Glomerular visceral epithelial cell (primary cell): ENCODE results near the gene CCDC194.

Source experiments
- DNase-seq: peaks from one replicate; pipeline ENCODE4 v3.0.0-alpha.2; 2016; ENCODE audit errors: extremely low spot score

Gene CCDC194

DNA sequence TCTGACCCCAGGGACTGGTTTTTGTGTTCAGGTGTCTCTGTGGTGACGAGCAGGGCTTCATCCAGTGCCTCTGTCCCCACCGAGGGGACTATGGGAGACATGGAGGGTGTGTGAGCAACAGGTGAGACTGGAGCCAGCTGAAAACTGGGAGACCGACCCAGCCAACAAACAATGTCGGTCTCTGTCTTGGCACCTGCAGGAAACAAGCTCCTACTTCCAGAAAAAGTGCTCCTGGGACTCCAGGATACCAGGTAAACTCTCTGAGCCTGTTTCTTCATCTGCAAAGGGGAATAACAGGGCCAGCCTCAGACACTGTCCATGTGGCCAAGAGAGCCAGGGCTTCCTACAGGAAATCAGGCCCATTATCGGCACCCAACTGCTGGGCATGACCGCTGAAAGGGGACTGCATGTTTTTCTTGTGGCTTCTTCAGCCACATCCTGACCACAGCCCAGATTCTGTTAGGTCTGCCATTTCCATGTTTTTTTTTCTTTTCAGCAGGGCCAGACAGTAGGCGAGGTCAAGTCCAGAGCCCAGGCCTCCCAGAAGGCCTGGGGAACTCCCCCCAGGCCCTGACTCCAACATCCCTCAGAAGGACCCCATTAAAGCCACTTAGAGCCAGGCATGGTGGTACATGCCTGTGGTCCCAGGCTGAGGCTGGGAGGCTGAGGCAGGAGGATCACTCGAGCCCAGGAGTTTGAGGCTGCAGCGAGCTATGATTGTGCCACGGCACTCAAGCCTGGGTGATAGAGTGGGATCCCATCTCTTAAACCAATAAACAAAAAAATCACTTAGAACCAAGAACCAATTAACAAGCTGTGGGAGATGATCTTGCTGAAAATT lies 12.3 kb upstream of the CCDC194 start:
- peak; percentile 91 for DNase-seq

DNA sequence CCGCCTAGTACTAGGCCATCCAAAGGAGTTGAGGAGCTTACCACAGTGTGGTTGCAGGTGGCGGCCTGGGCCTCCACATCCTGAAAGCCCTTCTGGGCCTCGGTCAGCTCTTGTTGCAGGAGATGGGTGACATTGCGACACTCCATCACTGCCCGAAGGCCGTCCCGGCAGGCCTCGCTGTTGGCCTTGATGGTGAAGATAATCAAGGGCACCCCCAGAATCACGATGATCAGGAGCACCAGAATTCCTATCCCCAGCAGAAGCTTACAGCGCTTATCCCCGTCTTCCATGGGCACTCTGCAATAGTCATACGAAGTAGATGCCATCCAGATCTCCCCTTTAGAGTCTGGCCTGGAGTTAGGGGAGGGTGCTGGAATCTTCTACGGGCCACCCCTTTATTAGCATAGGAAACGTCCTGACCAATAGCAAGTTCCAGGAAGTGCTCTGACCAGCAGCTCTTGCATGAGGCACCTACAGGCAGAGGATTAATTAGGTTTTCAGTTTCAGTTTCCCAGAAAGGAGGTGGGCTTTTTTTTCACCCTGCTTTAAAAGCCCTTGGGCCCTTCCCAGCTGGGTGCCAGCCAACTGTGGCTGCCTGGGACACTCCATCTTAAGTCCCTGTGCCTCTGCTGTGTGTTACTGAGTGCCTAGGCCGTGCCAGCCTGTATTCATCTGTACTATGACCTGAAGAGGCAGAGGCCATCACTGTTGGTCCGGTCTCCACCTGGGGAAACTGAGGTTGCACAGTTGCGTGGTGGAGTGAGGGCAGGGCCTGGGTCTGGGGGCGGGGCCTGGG lies 11.5 kb upstream of the CCDC194 start, which contains the start of gene BST2:
Gene BST2 (minus strand): TSS at position 381 of the 796 bp plus-strand sequence. CDS start 55 bp downstream, at position 326.
- peak; percentile 70 for DNase-seq

GRCh38 chr19:17404621-17405249 lies 10.7 kb upstream of the CCDC194 start:
- no peak for DNase-seq

- DNase-seq: no peak
These were observed 10.0 kb upstream of the CCDC194 start for GRCh38 chr19:17404015-17404414.

DNA sequence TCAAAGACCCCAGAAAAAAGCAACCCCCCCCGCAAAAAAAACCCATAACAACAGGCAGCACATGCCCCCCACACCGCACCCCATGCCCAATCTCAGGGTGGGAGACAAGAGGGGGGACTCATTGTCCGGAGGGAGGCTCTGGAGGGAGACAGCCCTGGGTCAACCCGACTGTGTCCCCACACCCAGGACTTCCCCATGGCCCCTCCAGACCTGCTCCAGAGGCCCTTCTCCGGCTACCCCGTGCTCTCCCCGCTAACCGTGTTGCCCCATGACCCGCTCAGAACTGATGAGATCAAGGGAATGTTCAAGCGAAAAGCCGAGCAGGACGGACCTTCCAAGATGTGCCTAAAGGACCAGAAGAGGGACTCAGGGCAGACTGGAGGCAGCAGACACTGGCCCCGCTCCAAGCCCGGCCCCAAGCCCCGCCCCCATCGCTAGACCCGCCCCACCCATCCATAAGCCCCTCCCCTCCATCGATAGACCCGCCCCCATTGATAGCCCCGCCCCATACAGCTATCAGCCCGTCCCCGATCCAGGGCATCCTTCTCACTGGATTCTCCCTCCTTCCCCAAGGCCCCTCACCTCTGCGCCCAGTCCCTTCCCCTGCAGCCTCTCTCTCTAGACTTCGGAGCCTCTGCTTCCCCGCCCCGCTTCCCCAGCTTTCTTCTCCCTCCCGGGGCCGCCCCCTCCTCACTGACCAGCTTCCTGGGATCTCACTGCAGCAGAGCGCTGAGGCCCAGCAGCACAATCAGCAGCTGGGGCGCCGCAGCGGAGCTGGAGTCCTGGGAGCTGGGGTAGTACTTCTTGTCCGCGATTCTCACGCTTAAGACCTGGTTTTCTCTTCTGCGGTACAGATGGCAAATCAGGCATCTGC lies 9.2 kb upstream of the CCDC194 start:
- no peak for DNase-seq

GRCh38 chr19:17401628-17402027 lies 7.6 kb upstream of the CCDC194 start:
- DNase-seq: no peak

DNA sequence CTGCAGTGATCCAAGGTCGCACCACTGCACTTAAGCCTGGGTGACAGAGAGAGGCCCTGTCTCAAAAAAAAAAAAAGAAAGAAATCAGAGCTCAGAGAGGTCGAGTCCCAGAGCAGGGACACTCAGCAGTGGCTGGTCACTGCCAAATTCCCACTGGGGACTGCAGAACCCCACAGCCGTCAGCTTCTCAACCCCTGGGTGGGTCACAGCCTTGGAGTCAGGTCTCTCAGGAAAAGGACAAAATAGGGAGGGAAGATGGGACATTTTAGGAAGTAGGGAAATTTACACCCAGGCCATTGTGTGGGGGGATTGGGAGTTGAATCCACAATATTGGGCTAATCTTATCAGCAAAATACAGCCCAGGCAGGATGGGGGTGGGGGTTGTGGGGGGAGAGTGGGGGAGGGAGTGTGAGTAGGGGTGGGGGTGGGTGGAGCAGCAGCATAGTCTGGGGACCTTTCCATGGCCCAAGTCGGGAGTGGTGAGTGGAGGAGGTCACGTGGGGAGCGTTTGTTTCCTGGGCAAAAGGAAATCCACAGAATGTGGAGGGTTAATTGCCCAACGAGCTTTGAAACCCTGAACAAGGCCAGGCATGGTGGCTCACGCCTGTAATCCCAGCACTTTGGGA lies 5.0 kb upstream of the CCDC194 start:
- no peak for DNase-seq

GRCh38 chr19:17394891-17395415 lies 957 bp upstream of the CCDC194 start:
- DNase-seq: peak; percentile 68

DNA sequence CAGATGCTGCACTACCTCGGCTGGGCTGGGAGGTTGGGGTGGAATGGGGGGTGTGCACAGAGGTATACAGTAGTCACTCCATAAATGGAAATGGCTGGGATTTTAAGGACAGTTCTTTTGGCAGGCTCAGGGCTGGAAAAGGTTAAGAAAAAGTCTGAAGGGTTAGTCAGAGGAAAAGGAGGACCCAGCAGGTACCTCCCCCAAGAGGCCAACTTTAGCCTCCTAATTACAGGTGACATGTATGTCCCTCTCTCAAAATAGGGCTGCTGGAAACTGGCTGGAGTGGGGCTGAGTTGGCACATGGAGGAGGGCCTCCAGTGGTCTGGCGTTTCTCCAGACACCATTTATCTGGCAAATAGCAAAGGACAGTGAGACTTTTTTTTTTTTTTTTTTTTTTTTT lies 994 bp downstream of the CCDC194 start:
- peak; percentile 30 for DNase-seq

- DNase-seq: no peak
These were observed 2.4 kb downstream of the CCDC194 start for GRCh38 chr19:17391371-17392151.

DNA sequence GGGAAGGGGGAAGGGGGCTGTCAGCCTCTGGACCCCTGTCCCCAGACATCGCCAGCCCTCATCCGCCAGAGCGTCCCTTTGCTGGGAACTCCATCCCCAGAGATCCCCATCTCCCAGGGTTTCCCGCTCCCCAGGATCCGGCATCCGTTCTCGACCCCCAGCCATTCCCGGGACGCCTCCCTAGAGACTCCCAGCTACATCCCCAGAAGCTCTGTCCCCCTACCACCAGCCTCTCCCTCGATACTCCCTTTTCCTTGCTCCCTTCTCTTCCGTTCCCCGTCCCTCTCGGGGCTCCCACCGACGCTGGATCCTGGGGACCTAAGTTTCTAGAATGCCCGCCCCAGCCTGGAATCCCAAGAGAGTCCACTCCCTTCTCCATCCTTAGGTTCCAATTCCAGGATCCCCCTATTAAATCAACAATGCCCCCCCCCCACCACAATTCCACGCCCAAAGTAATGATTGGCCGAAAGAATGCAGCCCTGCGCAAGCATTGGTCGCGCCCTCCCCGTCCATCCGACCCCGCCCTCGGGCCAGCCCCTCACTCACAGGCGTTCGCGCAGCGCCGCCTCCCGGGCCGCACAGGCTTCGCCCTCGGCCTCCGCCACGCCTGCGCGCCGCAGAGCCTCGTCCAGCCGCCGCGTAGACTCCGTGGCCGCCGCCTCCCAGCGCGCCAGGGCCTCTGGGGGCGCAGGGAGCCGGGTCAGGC lies 3.2 kb downstream of the CCDC194 start:
- DNase-seq: peak; percentile 89

DNA sequence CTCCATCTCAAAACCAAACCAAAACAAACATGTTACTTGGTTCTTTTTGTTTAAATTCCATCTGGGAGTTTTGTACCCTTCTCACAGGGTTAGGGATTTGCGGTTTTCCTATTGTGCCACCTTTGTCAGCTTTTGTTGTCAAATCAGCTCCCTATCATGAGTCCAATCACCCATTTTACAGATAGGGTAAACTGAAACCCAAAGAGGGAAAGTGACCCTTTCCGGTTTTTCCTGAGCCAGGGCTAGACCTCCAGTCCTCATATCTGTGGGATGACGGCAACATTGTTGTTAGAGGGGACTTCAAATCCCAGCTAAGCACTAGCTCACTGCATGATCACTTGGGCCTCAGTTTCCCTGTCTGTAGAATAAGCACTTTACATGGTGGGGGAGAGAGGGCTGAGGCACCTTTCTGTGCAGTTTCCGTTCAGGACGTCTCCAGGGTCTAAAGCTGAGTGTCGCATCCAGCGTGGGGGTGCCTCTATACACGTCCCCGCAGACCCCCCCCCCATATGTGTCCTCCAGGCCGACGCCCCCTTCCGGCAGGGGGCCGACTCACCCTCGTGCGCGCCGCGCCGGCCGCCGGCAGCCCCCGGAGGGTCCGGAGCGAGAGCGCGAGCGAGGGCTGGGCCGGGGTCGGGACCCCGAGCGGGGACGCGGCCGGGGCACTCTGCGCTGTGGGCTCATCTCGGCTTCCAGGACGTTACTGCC lies 3.9 kb downstream of the CCDC194 start:
- DNase-seq: no peak

DNA sequence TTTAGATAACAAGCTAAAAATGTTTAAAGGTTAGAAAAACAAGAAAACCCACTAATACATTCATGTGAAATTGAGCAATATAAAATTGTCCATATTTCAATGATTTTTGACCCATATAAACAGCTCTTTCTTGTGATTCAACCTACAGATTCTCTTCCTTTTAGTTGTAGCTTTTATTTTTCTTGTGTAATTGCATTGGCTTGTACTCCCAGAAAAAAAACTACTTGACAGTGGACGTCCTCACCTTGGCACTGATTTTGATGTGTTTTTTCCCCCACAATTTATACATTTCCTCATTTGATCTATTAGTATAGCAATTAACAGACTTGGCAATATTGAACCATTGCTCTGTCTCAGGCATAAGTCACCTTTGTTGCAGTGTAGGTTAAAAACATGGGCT lies 4.7 kb downstream of the CCDC194 start:
- no peak for DNase-seq

DNA sequence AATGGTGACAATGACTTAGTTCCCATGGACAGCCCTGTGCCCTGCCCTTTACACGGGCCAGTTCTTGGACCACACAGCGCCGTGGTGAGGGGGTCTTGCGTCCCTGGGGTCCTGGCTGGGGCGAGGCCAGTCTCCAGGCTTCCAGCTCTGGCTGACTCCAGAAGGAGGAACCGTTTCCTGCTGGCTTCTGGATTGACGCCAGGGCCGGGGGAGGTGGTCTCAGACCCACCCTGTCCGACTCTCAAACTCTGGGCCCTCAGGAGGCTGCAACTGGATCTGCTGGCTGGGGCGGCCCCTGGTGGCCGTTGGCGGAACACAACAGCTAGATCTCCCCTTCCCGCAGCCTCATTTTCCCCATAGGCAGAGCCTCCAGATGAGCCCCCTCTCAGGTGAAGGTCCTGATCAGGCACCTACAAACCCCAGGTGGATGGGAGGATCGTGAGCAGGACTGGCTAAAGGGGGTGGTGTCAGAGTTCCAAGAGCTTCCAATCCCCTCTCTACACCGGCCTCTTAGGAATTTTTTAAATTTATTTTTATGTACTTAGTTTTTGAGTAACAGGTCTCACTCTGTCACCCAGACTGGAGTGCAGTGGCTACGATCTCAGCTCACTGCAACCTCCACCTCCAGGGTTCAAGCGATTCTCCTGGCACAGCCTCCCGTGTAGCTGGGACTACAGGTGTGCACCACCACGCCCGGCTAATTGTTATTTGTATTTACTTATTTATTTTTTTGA lies 8.0 kb downstream of the CCDC194 start:
- peak; percentile 58 for DNase-seq

GRCh38 chr19:17380426-17381138 lies 13.4 kb downstream of the CCDC194 start:
- DNase-seq: no peak

DNA sequence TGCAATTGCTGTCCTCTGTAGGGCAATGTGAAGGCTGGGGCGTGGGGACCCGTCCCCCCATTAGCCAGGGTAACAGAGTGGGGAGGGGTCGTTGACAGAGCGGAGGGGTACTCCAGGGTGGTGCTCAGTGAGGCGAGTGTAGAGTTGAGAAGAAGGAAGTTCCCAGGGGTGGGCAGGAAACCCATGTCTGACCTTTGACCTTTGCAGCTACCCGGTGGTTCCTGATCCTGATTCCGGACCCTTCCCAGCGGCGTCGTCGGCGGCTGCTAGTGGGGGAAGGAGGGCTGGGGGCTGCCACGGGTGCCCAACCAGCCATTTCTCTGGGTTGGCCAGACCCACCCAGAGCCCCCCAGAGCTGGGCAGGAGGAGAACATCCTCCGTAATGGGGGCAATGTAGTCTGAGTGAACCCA lies 14.8 kb downstream of the CCDC194 start:
- no peak for DNase-seq

- no peak for DNase-seq
These were observed 15.7 kb downstream of the CCDC194 start for GRCh38 chr19:17378271-17378670.
